ENCODE data around the gene ACP5. TPM values are rescaled to one million over a fixed set of nuclear protein-coding genes. Genes with fewer than 3 reads are reported as not detected.
A peak's percentile ranks its signal among the peaks of the same experiment; 100 is the strongest.

ACP5 gene
- total RNA-seq, 4 donors from 2014 or later = 2.5 to 7.7 (median 5.8) TPM

- H3K9me3 ChIP-seq = no peaks in the 10 kb centered on the region
- no peak for DNase-seq
- no peak overlapping the region for H3K4me3 ChIP-seq
- H3K36me3 ChIP-seq = no peaks in the 10 kb centered on the region
- H3K4me1 ChIP-seq = peaks cover 0 to 4% of the 10 kb centered on the region in 2 donors
- H3K27ac ChIP-seq = peak overlapping the region; percentile 0 to 7
- TF ChIP-seq CTCF (IDR thresholded peaks at IDR 0.05) = no peak
- TF ChIP-seq POLR2A (IDR thresholded peaks at IDR 0.05) = no peak
- H3K27me3 ChIP-seq = no peaks in the 10 kb centered on the region
- intact Hi-C loops (cut with DNase I; ENCODE audit: low total_unique reads) = loop anchor here (10.0 kb wide), 1 partner anchor 103 kb away; the partner anchor contains the start of gene ELAVL3
These were observed 10.7 kb upstream of the ACP5 start for GRCh38 chr19:11587975-11588631.

GRCh38 chr19:11587302-11587974 lies 10.0 kb upstream of the ACP5 start:
- H3K27ac ChIP-seq = peak overlapping the region; percentile 0 to 7
- no peaks in the 10 kb centered on the region for H3K9me3 ChIP-seq
- intact Hi-C loops (cut with DNase I; ENCODE audit: low total_unique reads) = loop anchor here (10.0 kb wide), 1 partner anchor 103 kb away; the partner anchor contains the start of gene ELAVL3
- no peak overlapping the region for H3K4me3 ChIP-seq
- peak; percentile 79 to 83 for DNase-seq
- no peak for TF ChIP-seq POLR2A (IDR thresholded peaks at IDR 0.05)
- peak; percentile 85 to 97 (median 92) for TF ChIP-seq CTCF (IDR thresholded peaks at IDR 0.05)
- H3K4me1 ChIP-seq = peaks cover 0 to 4% of the 10 kb centered on the region in 2 donors
- no peaks in the 10 kb centered on the region for H3K36me3 ChIP-seq
- no peaks in the 10 kb centered on the region for H3K27me3 ChIP-seq

GRCh38 chr19:11586331-11586730 lies 8.9 kb upstream of the ACP5 start:
- intact Hi-C loops (cut with DNase I; ENCODE audit: low total_unique reads) = loop anchor here (10.0 kb wide), 1 partner anchor 102 kb away; the partner anchor contains the start of gene ELAVL3
- TF ChIP-seq CTCF (IDR thresholded peaks at IDR 0.05) (no peak), POLR2A (IDR thresholded peaks at IDR 0.05) (no peak)
- no peaks in the 10 kb centered on the region for H3K27me3 ChIP-seq

GRCh38 chr19:11581740-11582139 lies 4.3 kb upstream of the ACP5 start:
- H3K9me3 ChIP-seq = no peaks in the 10 kb centered on the region
- intact Hi-C loops (cut with DNase I; ENCODE audit: low total_unique reads) = loop anchor here (10.0 kb wide), 1 partner anchor 97 kb away; the partner anchor contains the start of gene ELAVL3
- peak overlapping the region in 1 of 2 donors; percentile 3 for H3K27ac ChIP-seq
- H3K36me3 ChIP-seq = no peaks in the 10 kb centered on the region
- DNase-seq = no peak
- H3K4me3 ChIP-seq = no peak overlapping the region
- TF ChIP-seq POLR2A (IDR thresholded peaks at IDR 0.05) (no peak), CTCF (IDR thresholded peaks at IDR 0.05) (no peak)
- no peaks in the 10 kb centered on the region for H3K27me3 ChIP-seq
- H3K4me1 ChIP-seq = no peaks in the 10 kb centered on the region

More at GRCh38 chr19:11586331-11586730, 8.9 kb upstream of the ACP5 start:
- no peak for DNase-seq
- H3K27ac ChIP-seq = no peak overlapping the region
- no peaks in the 10 kb centered on the region for H3K9me3 ChIP-seq
- peaks cover 0 to 4% of the 10 kb centered on the region in 2 donors for H3K4me1 ChIP-seq
- H3K36me3 ChIP-seq = no peaks in the 10 kb centered on the region
- no peak overlapping the region for H3K4me3 ChIP-seq

- no peak for TF ChIP-seq POLR2A (IDR thresholded peaks at IDR 0.05)
- TF ChIP-seq CTCF (IDR thresholded peaks at IDR 0.05) = no peak
- no peak for DNase-seq
- H3K9me3 ChIP-seq = no peaks in the 10 kb centered on the region
- H3K27ac ChIP-seq = no peak overlapping the region
- intact Hi-C loops (cut with DNase I; ENCODE audit: low total_unique reads) = loop anchor here (10.0 kb wide), 1 partner anchor 95 kb away; the partner anchor contains the start of gene ELAVL3
- no peaks in the 10 kb centered on the region for H3K4me1 ChIP-seq
- no peak overlapping the region for H3K4me3 ChIP-seq
- H3K36me3 ChIP-seq = no peaks in the 10 kb centered on the region
- H3K27me3 ChIP-seq = no peaks in the 10 kb centered on the region
These were observed 2.7 kb upstream of the ACP5 start for GRCh38 chr19:11580116-11580515.

Measured in uterus (tissue), 4 donors.